GM18499 (cell line): ENCODE measurements around the gene DDN.

Experiments used
- ATAC-seq: cut with Tn5 transposase; IDR thresholded peaks from one replicate; pipeline ENCODE4 v1.9.1; 2021; ENCODE audit warnings: moderate number of reproducible peaks; ENCODE audit not compliant: insufficient read depth, unreplicated experiment

Gene DDN

GRCh38 chr12:48999371-49000131, at the start of gene DDN:
Gene DDN (minus strand): TSS chr12:48999375. CDS start chr12:48999287, 88 bp downstream.
- no peak for ATAC-seq

- ATAC-seq, result no peak
Measured at GRCh38 chr12:49048953-49049352, 49.8 kb upstream of the DDN start.

GRCh38 chr12:49046129-49046895, 47.1 kb upstream of the DDN start:
- ATAC-seq, result no peak

GRCh38 chr12:49044660-49045059, 45.5 kb upstream of the DDN start:
- ATAC-seq, result no peak

- ATAC-seq, result no peak
Measured at GRCh38 chr12:49043856-49044258, 44.7 kb upstream of the DDN start.

GRCh38 chr12:49043241-49043640, 44.1 kb upstream of the DDN start:
- ATAC-seq, result no peak

GRCh38 chr12:49041881-49042484, 42.8 kb upstream of the DDN start:
- ATAC-seq, result no peak

GRCh38 chr12:49041036-49041880, 42.1 kb upstream of the DDN start:
- ATAC-seq, result no peak

- no peak for ATAC-seq
Measured at GRCh38 chr12:49040364-49040855, 41.2 kb upstream of the DDN start.

- ATAC-seq, result no peak
Measured at GRCh38 chr12:49039421-49040363, 40.5 kb upstream of the DDN start.

- ATAC-seq, result no peak
Measured at GRCh38 chr12:49038291-49038955, 39.2 kb upstream of the DDN start.

- no peak for ATAC-seq
Measured at GRCh38 chr12:49037947-49038237, 38.7 kb upstream of the DDN start.

GRCh38 chr12:49037111-49037946, 38.2 kb upstream of the DDN start:
- ATAC-seq, result no peak

- no peak for ATAC-seq
Measured at GRCh38 chr12:49036029-49036428, 36.9 kb upstream of the DDN start.

GRCh38 chr12:49034286-49034622, 35.1 kb upstream of the DDN start:
- no peak for ATAC-seq

- no peak for ATAC-seq
Measured at GRCh38 chr12:49033611-49034285, 34.6 kb upstream of the DDN start.

GRCh38 chr12:49032679-49033447, 33.7 kb upstream of the DDN start:
- ATAC-seq, result no peak
